Naive B cell (primary cell): ENCODE measurements around the gene TADA2A. TPM values are rescaled to one million over a fixed set of nuclear protein-coding genes. Genes with fewer than 3 reads are reported as not detected.
"Not testable (repeated sequence)": the region's sequence is repeated elsewhere in the genome, so short reads cannot be mapped to it uniquely, and the experiment has no call there.

Experiments
- ATAC-seq, 2 donors: fragments of 150-1000 bp; cut with Tn5 transposase; 2 replicates each; pipeline ENCODE4 v1.10.0; 2021; ENCODE audit warnings: low read depth in 2 of 2, mild to moderate bottlenecking in 2 of 2, moderate library complexity in 2 of 2
- DNase-seq: peaks from one replicate; pipeline ENCODE4 v3.0.0; 2022
- H3K27ac Mint-ChIP-seq, 6 donors: one replicate each; pipeline ENCODE4 v1.8.0; 2020 to 2022; ENCODE audit warnings: mild to moderate bottlenecking in 6 of 6, mixed read lengths in 6 of 6, moderate library complexity in 5 of 6, inconsistent platforms in 2 of 6
- H3K27me3 Mint-ChIP-seq, 3 donors: one replicate each; pipeline ENCODE4 v1.8.0; 2021 to 2022; ENCODE audit warnings: mixed read lengths in 3 of 3, mild to moderate bottlenecking in 1 of 3
- H3K36me3 Mint-ChIP-seq, 2 donors: one replicate each; pipeline ENCODE4 v1.8.0; 2020 to 2022; ENCODE audit warnings: mixed read lengths in 2 of 2, inconsistent platforms in 1 of 2, mild to moderate bottlenecking in 1 of 2
- H3K4me1 Mint-ChIP-seq, 3 donors: one replicate each; pipeline ENCODE4 v1.8.0; 2020 to 2022; ENCODE audit warnings: mixed read lengths in 3 of 3, inconsistent platforms in 1 of 3, mild to moderate bottlenecking in 1 of 3, moderate library complexity in 1 of 3
- H3K4me3 Mint-ChIP-seq, 8 donors: one replicate each; pipeline ENCODE4 v1.8.0; 2020 to 2022; ENCODE audit warnings: mild to moderate bottlenecking in 8 of 8, mixed read lengths in 8 of 8, moderate library complexity in 8 of 8, inconsistent platforms in 2 of 8
- H3K9me3 Mint-ChIP-seq, 7 donors: one replicate each; pipeline ENCODE4 v1.8.0; 2020 to 2022; ENCODE audit warnings: mixed read lengths in 7 of 7, mild to moderate bottlenecking in 5 of 7, inconsistent platforms in 2 of 7, moderate library complexity in 1 of 7
- polyA plus RNA-seq, 6 donors: library from polyadenylated mRNA; unstranded; fragments of 300-500 nt; fragmentation: Illumina TruSeq; gene quantifications; one replicate each; pipeline ENCODE4 v1.2.3, GENCODE V29; 2021; ENCODE audit warnings: low read depth in 6 of 6

TADA2A gene
- polyA plus RNA-seq, 6 donors from 2014 or later: 4.3 to 16.3 (median 6.2) TPM

DNA sequence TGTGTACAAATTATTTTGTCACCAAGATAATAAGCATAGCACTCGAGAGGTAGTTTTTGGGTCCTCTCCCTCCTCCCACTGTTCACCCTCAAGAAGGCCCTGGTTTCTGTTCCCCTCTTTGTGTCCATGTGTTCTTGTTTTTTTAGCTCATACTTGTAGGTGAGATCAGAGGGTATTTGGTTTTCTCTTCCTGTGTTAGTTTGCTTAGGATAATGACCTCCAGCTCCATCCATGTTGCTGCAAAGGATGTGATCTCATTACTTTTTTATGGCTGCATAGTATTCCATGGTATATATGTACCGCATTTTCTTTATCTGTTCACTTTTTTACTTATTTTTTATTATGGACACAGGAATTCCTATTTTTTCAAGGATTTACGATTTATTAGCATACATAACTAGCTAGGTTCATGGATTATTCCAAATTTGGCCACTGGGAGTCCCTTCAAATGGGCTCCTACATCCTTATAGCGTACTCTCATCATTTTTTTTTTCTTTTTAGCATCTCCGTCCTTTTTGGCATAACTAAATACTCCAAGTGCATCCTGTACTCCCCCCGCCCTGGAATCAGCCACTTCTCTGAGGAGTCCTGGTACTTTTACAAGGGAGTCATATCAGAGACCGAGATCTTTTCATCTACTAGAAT is 7.3 kb downstream of the TADA2A start:
- Mint-ChIP-seq H3K27ac (peak overlapping the region in 2 of 6 donors; percentile 48 to 85), H3K4me3 (peak overlapping the region in 1 of 8 donors; percentile 69)

GRCh38 chr17:37417852-37418251 is 11.2 kb downstream of the TADA2A start:
- DNase-seq (no peak), ATAC-seq (no peak)
- H3K27me3 Mint-ChIP-seq: no peaks in the 10 kb centered on the region
- H3K27ac Mint-ChIP-seq: peak overlapping the region in 1 of 6 donors; percentile 6
- H3K36me3 Mint-ChIP-seq: peaks cover 13 to 18% of the 10 kb centered on the region in 2 donors
- no peak overlapping the region for H3K4me3 Mint-ChIP-seq
- peaks cover 12 to 17% (median 15%) of the 10 kb centered on the region in 3 donors for H3K4me1 Mint-ChIP-seq
- no peaks in the 10 kb centered on the region for H3K9me3 Mint-ChIP-seq

More for the DNA sequence above, 7.3 kb downstream of the TADA2A start:
- peaks cover 14 to 17% (median 15%) of the 10 kb centered on the region in 3 donors for H3K4me1 Mint-ChIP-seq
- ATAC-seq: peak; percentile 81 to 83
- H3K27me3 Mint-ChIP-seq: no peaks in the 10 kb centered on the region
- no peak for DNase-seq
- peaks cover 13 to 14% of the 10 kb centered on the region in 2 donors for H3K36me3 Mint-ChIP-seq
- no peaks in the 10 kb centered on the region for H3K9me3 Mint-ChIP-seq

GRCh38 chr17:37422971-37423625 is 16.4 kb downstream of the TADA2A start:
- Mint-ChIP-seq H3K27me3 (no peaks in the 10 kb centered on the region), H3K4me3 (no peak overlapping the region), H3K4me1 (no peaks in the 10 kb centered on the region), H3K9me3 (no peaks in the 10 kb centered on the region), H3K36me3 (peaks cover 0 to 15% of the 10 kb centered on the region in 2 donors), H3K27ac (peak overlapping the region in 1 of 6 donors; percentile 29)
- DNase-seq: no peak
- no peak for ATAC-seq

- ATAC-seq (no peak), DNase-seq (no peak)
- Mint-ChIP-seq H3K9me3 (no peaks in the 10 kb centered on the region), H3K27ac (peak overlapping the region in 1 of 6 donors; percentile 42), H3K36me3 (peaks cover 0 to 20% of the 10 kb centered on the region in 2 donors), H3K4me1 (no peaks in the 10 kb centered on the region), H3K4me3 (no peak overlapping the region), H3K27me3 (no peaks in the 10 kb centered on the region)
Measured at GRCh38 chr17:37425268-37425667, 18.6 kb downstream of the TADA2A start.

DNA sequence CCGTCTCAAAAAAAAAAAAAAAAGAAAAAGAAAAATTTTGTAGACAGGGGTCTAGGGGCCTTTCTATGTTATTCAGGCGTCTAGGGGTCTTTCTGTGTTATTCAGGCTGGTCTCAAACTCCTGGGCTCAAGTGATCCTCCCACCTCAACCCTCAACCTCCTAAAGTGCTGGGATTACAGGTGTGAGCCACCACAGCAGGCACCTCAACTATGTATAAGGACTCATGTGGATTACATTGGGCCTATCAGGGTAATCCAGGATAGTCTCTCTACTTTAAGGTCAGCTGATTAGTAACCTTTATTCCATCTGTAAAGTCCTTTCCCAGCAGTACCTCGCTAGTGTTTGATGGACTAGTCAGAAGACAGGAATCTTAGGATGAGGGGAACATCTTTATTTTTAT is 22.4 kb downstream of the TADA2A start:
- no peak for DNase-seq
- H3K9me3 Mint-ChIP-seq: no peaks in the 10 kb centered on the region

DNA sequence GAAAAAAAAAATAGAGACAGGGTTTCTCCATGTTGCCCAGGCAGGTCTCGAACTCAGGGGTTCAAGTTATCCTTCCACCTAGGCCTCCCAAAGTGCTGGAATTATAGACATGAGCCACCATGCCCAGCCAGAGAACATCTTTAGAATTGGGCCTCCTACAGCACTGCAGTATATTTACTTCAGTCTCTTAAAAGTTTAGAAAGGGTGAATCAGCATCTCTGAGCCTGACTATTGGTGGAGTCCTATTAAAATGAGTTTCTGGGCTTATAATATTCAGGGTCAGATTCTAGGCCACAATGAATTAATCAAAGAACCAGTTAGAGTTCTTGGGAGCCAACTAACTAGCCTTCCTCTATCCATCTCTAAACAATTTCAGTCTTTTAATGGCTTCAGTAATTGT is 22.8 kb downstream of the TADA2A start:
- Mint-ChIP-seq H3K4me1 (no peaks in the 10 kb centered on the region), H3K4me3 (no peak overlapping the region), H3K27ac (no peak overlapping the region), H3K9me3 (no peaks in the 10 kb centered on the region), H3K27me3 (no peaks in the 10 kb centered on the region), H3K36me3 (peaks cover 0 to 12% of the 10 kb centered on the region in 2 donors)
- DNase-seq (no peak), ATAC-seq (no peak)

More for the DNA sequence above, 22.4 kb downstream of the TADA2A start:
- no peak overlapping the region for H3K4me3 Mint-ChIP-seq
- no peaks in the 10 kb centered on the region for H3K27me3 Mint-ChIP-seq
- no peak overlapping the region for H3K27ac Mint-ChIP-seq
- H3K36me3 Mint-ChIP-seq: peaks cover 0 to 12% of the 10 kb centered on the region in 2 donors
- ATAC-seq: no peak
- no peaks in the 10 kb centered on the region for H3K4me1 Mint-ChIP-seq

DNA sequence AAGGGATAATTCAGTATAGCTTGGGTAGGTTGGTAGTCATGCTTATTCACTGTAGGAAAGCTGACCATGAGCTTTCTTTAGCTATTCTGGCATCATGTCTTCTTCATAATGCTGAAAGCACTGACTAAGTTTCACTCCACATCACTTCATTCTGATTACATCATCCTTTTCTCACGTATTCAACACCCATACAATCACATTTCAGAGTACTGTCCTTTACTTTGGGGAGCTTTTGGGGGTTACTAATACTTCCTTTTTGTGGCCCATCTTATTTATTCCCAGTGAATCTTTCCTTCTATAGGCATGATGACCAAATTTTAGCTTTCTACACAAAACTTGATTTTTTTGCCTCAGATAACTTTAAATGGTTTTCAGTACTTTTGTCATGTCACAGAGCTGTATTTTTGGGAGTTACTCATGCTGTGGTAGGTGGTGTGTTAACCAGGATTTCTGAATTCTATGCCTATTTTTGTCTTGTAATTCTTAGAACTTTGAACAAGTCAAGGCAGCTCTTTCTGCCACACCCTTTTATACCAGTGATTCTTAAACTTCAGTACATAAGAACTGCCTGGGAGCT is 23.5 kb downstream of the TADA2A start:
- no peaks in the 10 kb centered on the region for H3K4me1 Mint-ChIP-seq
- peaks cover 0 to 12% of the 10 kb centered on the region in 2 donors for H3K36me3 Mint-ChIP-seq
- DNase-seq (no peak), ATAC-seq (no peak)
- no peak overlapping the region for H3K27ac Mint-ChIP-seq
- H3K9me3 Mint-ChIP-seq: no peaks in the 10 kb centered on the region
- no peak overlapping the region for H3K4me3 Mint-ChIP-seq
- no peaks in the 10 kb centered on the region for H3K27me3 Mint-ChIP-seq

DNA sequence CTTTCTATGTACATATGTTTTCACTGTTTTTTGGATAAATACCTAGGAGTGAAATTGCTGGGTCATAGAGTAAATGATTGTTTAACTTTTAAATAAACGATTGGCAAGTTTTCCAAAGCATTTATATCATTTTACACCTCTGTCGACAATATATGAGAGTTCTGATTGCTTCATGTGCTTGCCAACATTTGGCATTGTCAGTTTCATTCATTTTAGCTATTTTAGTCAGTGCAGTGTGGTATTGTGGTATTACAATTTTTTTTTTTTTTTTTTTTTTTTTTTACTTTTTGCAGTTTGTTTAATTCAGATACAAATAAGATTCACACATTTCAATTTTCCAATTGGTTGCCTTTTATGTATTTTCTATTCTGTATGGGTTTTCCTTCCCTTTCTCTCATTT is 26.0 kb downstream of the TADA2A start:
- Mint-ChIP-seq H3K36me3 (peaks cover 0 to 7% of the 10 kb centered on the region in 2 donors), H3K9me3 (no peaks in the 10 kb centered on the region), H3K4me1 (no peaks in the 10 kb centered on the region), H3K4me3 (no peak overlapping the region), H3K27ac (no peak overlapping the region), H3K27me3 (no peaks in the 10 kb centered on the region)
- no peak for DNase-seq
- no peak for ATAC-seq

GRCh38 chr17:37438141-37438540 is 31.5 kb downstream of the TADA2A start:
- Mint-ChIP-seq H3K27ac (no peak overlapping the region), H3K9me3 (no peaks in the 10 kb centered on the region), H3K36me3 (peaks cover 0 to 6% of the 10 kb centered on the region in 2 donors), H3K27me3 (no peaks in the 10 kb centered on the region), H3K4me1 (peaks cover 0 to 9% (median 8%) of the 10 kb centered on the region in 3 donors), H3K4me3 (no peak overlapping the region)
- ATAC-seq: no peak
- no peak for DNase-seq

DNA sequence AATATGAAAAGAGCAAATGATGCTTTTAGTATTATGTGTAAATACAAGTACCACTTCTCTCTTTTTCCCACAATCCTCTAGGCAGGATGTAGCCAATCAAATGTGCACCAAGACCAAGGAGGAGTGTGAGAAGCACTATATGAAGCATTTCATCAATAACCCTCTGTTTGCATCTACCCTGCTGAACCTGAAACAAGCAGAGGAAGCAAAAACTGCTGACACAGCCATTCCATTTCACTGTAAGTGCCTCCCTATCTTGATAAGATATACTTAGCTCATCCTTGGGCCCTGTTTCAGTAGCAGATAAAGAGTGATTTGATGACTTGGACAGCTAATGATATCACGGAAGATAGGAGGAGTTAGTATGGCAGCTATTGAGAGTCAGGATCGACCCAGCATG is 33.7 kb downstream of the TADA2A start:
- Mint-ChIP-seq H3K27me3 (no peaks in the 10 kb centered on the region), H3K4me1 (peaks cover 0 to 9% (median 8%) of the 10 kb centered on the region in 3 donors), H3K9me3 (no peaks in the 10 kb centered on the region), H3K4me3 (no peak overlapping the region), H3K36me3 (peaks cover 0 to 11% of the 10 kb centered on the region in 2 donors), H3K27ac (peak overlapping the region in 1 of 6 donors; percentile 22)
- ATAC-seq: no peak
- no peak for DNase-seq

DNA sequence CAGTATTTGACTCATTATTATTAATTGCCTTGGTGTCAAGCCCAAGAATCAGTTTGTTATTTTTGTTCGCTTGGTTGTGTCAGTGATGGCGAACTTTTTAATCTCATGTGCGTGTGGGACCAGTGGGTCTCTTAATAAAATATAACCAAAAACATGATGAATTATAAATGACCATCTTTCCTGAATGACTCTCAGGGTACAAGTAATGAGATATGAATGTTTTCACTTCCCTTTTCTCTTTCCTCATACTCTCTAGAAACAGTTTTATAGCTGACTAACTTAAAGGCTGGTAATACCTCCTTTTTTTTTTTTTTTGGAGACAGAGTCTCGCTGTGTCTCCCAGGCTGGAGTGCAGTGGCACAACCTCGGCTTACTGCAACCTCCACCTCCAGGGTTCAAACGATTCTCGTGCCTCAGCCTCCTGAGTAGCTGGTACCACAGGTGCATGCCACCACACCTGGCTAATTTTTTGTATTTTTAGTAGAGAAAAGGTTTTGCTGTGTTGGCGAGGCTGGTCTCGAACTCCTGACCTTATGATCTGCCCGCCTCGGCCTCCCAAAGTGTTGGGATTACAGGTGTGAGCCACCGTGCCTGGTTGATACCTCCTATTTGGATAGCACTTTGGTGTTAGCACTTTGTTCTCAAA is 34.8 kb downstream of the TADA2A start:
- Mint-ChIP-seq H3K36me3 (peaks cover 0 to 11% of the 10 kb centered on the region in 2 donors), H3K27ac (peak overlapping the region in 2 of 6 donors; percentile 56 to 77)
- not testable (repeated sequence) for H3K4me1 Mint-ChIP-seq, H3K9me3 Mint-ChIP-seq, H3K4me3 Mint-ChIP-seq, H3K27me3 Mint-ChIP-seq
- peak; percentile 76 for ATAC-seq
- peak; percentile 10 for DNase-seq

DNA sequence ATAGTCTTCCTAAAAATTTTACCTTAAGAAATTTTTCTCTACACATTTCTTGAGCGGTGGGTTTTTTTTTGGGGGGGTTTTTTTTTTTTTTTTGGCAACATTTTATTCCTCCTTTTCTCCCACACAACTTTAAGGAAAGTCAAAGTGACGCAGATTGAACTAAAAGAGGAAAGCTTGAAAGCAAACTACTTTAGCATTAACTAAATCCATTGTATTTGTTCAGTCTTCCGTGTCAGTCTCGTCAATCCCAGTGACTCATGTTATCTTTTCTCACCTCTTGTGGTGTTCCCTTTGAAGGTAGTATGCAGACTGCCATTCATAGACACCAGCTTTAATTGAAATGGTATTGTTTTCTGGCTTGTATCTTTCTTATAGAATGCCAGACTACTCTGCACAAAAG is 39.3 kb downstream of the TADA2A start:
- H3K4me1 Mint-ChIP-seq: peaks cover 0 to 12% (median 9%) of the 10 kb centered on the region in 3 donors
- DNase-seq: no peak
- H3K27ac Mint-ChIP-seq: no peak overlapping the region
- no peaks in the 10 kb centered on the region for H3K27me3 Mint-ChIP-seq
- no peak overlapping the region for H3K4me3 Mint-ChIP-seq
- ATAC-seq: no peak
- no peaks in the 10 kb centered on the region for H3K9me3 Mint-ChIP-seq
- peaks cover 0 to 5% of the 10 kb centered on the region in 2 donors for H3K36me3 Mint-ChIP-seq

GRCh38 chr17:37447641-37448040 is 41.0 kb downstream of the TADA2A start:
- H3K36me3 Mint-ChIP-seq: peaks cover 6 to 10% of the 10 kb centered on the region in 2 donors

More at GRCh38 chr17:37447641-37448040, 41.0 kb downstream of the TADA2A start:
- Mint-ChIP-seq H3K4me1 (peaks cover 0 to 5% (median 0%) of the 10 kb centered on the region in 3 donors), H3K27me3 (no peaks in the 10 kb centered on the region), H3K27ac (no peak overlapping the region), H3K9me3 (no peaks in the 10 kb centered on the region), H3K4me3 (no peak overlapping the region)
- ATAC-seq (no peak), DNase-seq (no peak)
